ENCODE data around the gene CYP2E1.
"Not testable (repeated sequence)": the region's sequence is repeated elsewhere in the genome, so short reads cannot be mapped to it uniquely, and the experiment has no call there.

CYP2E1 gene

GRCh38 chr10:133568287-133568614 lies 41.1 kb downstream of the CYP2E1 start:
- FAIRE-seq (no peak), DNase-seq (ENCODE audit: insufficient read length, low spot score) (no peak)

GRCh38 chr10:133568831-133569527 lies 41.8 kb downstream of the CYP2E1 start:
- not testable (repeated sequence) for DNase-seq (ENCODE audit: insufficient read length, low spot score); FAIRE-seq

GRCh38 chr10:133569801-133570200 lies 42.6 kb downstream of the CYP2E1 start:
- not testable (repeated sequence) for DNase-seq (ENCODE audit: insufficient read length, low spot score); FAIRE-seq

DNA sequence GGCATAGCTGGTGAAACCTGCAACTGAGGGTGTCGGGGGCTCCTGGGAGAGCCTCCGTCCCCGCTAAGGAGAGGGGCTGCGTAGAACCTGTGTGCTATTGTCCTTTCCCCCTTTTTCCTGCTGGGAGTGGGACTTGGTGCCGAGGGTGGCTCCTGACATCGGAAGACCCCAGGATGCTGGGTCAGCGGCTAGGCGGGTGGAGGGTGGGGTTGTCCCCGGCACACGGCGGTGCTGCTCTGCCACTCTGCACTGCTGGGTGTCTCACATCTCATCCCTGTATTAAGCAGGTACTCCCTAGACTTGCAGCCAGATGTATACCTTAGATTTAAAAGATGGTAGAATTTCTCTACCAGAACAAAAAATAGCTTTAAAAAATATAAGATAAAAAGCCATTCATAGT lies 44.9 kb downstream of the CYP2E1 start:
- not testable (repeated sequence) for DNase-seq (ENCODE audit: insufficient read length, low spot score); FAIRE-seq

GRCh38 chr10:133573460-133573859 lies 46.3 kb downstream of the CYP2E1 start:
- not testable (repeated sequence) for DNase-seq (ENCODE audit: insufficient read length, low spot score); FAIRE-seq

- not testable (repeated sequence) for DNase-seq (ENCODE audit: insufficient read length, low spot score); FAIRE-seq
Measured at GRCh38 chr10:133577037-133577436, 49.9 kb downstream of the CYP2E1 start.

Data from GM19239 (cell line).